ENCODE results near the gene CARHSP1. TPM values are rescaled to one million over a fixed set of nuclear protein-coding genes. Genes with fewer than 3 reads are reported as not detected.

The CARHSP1 gene
- total RNA-seq, 1 donor from 2014 or later: 222 TPM

Other genes starting within 250 kb of the CARHSP1 start
- gene METTL22, start 247.3 kb downstream of the CARHSP1 start, total RNA-seq: 7.0 and 10.7 TPM in 2 replicates
- 1.1 and 1.6 TPM in 2 replicates for gene ABAT, start 194.4 kb downstream of the CARHSP1 start, total RNA-seq
- gene TMEM186, start 71.4 kb downstream of the CARHSP1 start, total RNA-seq: 4.1 and 4.8 TPM in 2 replicates
- 13.5 and 16.5 TPM in 2 replicates for gene PMM2, start 71.2 kb downstream of the CARHSP1 start, total RNA-seq
- gene LITAFD, start 13.3 kb upstream of the CARHSP1 start, total RNA-seq: not detected in 2 replicates
- gene USP7, start 94.9 kb upstream of the CARHSP1 start, total RNA-seq: 50.1 and 50.2 TPM in 2 replicates
- 41.6 and 56.2 TPM in 2 replicates for gene HAPSTR1, start 222.6 kb upstream of the CARHSP1 start, total RNA-seq

Measured in lung microvascular endothelial cell (primary cell).